Measurements from ENCODE around the gene SLC32A1.
A peak's percentile ranks its signal among the peaks of the same experiment; 100 is the strongest.

Gene SLC32A1, protein sequence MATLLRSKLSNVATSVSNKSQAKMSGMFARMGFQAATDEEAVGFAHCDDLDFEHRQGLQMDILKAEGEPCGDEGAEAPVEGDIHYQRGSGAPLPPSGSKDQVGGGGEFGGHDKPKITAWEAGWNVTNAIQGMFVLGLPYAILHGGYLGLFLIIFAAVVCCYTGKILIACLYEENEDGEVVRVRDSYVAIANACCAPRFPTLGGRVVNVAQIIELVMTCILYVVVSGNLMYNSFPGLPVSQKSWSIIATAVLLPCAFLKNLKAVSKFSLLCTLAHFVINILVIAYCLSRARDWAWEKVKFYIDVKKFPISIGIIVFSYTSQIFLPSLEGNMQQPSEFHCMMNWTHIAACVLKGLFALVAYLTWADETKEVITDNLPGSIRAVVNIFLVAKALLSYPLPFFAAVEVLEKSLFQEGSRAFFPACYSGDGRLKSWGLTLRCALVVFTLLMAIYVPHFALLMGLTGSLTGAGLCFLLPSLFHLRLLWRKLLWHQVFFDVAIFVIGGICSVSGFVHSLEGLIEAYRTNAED

DNA sequence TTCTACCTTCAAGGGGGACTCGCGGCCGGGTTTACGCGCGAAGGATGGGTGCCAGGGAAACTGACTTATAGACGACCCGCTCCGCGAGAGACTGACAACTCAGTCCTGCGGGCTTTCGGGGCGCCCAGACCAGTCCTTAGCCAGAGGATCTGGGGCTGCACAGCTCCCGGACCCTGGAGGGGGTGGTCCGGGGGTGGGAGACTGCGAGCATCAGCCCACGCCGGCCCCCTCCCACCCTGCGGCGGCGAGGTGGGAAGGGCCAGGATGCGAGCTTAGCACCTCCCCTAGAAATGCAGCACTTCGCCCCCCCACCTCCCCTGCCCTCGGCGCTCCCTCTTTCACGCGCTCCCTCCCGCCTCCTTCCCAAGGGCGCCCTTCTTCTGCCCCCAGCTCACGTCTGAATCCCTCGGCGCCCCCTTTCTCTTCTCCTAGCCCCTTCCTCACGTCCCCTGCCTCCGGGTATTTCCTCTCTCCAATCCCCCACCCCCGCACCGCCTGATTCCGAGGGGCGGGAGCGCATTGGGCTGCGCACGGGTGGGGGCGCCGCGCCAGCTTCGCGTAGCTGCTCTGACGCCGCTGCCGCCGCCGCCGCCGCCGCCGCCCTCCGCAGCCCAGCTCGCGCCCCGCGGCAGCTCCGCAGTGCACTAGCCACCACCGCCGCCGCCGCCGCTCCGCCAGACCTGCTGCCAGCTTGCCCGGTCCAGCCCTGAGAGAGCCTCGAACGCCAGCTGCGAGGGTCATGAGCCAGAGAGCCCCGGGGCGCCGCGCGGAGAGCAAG lies at the start of gene SLC32A1:
Gene SLC32A1 (plus strand): TSS at position 639 of the 778 bp plus-strand sequence. CDS start 239 bp downstream, outside the sequence.
- no peak for DNase-seq

DNA sequence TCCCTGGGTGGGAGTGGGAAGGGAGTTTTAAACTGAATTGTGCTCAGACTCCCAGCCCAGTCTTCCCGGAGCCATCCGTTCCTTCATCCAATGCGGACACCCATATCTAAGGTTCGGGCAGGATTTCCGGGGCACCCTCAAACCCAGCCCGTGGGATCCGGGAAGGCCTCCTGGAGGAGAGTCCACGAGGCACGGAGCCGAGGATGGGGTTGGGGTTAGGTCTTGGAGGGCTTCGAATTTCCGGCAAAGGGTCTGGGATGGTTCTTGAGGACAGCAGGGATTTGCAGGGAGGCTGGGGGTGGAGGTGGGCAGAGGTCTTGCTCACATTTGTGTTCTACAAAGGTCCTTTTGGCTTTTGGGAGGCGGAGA lies 49.5 kb upstream of the SLC32A1 start:
- DNase-seq = no peak

DNA sequence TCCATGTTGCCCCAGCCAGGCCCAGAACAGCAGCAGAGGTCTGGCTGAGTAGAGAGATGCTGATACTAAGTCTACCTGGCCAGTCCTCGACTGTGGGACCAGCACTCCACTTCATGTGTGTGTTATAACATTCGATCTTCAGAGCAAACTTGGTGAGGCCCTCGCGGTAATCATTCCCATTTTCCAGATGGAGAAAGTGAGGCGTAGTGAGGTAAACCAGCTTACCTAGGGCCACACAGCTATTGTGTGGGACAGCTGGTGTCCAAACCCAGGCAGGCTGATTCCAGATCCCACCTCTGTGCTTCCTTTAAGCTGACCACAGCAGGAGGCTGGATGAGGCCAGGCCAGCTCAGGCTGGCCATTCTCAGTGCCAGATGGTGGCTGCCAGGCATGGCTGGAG lies 47.7 kb upstream of the SLC32A1 start:
- no peak for DNase-seq

DNA sequence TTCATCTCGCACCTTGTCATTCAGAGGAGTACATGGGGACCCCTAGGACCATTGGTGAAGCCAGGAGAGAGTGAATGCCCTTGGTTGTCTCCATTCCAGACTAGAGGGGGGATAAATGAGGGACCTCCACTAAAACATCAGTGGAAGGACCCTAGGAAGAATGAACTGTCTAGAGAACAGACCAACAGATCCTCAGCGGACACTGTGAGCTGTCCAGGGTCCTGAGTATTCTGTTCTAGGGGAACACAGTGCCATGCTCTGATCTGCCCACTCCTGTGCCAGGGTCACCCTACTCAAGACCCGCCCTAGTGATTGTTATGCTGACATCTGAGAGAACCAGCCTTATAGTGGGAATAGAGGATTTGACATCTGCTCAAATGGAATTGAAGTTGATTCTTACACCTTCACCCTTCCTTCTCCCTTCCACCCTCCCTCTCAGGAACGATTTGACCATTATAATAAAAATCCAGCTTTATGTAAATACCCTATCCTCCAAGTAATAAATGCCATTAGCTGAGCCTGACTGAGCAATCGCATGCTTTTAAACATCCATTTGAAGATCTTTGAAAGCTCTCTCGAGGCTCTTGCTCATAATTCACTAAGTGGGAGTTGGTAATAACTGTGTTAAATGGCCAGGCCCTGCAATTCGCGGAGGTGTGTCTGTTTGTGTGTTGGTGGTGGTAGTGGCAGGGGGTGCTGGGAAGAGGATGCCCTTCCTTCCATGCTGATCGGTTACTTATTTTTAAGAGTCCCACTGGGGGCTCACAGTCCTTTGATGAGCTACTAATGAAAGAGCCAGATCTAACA lies 43.6 kb upstream of the SLC32A1 start:
- DNase-seq = peak; percentile 78

DNA sequence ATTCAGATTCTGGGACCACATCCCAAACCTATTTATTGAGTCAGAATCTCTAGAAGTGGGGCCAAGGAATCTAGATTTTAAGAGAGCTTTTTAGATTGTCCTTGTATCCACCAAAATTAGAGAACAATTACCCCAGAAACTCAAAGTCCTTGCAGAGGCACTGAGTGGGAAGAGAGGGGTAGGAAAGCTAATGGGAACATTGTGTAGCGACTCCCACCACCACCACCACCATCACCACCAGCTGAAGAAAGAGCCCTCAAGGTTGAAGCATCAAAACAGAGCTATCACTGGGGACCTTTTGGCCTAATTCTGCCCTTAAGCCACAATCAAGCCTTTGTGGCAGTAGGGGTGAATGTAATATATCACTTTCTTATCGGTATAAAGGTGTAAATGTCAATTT lies 39.0 kb upstream of the SLC32A1 start:
- DNase-seq = no peak

DNA sequence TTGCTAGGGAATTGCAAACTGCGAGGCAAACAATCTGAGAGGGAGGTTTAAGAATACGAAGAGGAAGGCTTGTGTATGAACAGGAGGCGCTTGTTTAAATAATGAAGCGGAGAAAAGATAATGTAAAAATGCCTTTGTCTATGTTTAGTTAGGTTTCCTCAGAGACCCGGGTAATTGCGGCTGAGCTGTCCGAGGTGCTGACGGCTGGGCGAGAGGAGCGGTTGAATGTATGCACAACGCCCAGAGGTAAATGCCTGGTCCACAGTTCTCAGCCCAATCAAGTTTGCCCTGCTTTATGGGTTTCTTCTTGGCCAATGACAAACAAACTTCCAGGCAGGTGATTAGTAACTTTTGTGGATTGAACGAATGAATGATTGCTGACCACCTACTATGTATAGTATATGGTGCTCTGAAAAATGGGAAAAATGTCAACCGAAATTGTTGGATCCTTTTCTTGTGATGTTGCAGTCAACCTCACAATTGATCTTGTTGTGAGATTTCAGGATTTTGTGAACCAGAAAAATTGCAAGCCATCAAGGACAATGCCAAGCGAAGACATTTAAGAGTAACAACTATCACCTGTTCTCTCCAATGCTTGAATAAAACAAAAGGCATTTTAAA lies 38.3 kb upstream of the SLC32A1 start:
- DNase-seq = peak; percentile 81

DNA sequence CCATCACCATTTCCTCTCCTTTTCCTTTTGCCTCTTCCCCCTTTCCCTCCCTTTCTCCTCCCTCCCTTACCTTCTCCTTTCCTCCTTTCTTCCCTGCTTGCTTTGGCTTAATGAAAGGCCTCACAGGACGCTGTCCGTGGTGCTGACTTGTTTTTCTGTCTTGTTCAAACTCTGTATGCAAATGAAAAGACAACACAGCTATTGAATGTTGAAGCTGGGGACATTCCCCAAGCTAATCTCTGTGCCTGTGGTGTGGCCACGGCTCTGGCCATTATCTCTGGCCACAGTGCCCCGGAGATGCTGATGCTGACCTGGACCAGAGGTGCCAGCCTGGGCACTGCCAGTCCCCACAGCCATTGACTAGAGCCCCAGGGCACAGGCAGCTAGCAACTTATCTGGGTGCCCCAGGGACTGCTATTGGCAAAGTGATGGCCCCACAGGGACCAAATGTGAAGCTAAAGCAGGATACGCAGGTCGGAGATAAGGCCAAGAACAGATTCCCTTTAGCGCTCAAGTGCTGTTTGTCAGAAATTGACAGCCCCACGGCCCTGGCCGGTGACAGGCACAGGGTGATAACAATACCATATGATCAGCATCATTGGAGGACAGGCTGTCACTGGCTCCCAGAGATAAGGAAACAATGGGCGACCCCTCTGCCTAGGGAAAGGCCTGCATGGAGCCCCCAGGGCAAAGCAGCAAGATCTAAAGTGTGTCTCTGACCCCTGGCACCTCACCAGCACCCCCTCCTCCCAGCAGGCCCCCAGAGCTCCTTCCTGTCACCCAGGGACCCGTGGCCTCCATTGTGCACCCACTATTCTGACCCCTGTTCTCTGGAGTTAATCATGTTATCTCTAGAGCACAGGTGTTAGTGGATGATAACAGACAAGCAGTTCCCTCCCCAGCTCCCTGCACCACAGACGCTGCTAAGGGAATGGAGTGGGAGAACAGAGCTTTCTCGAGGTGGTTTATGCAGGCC lies 31.6 kb upstream of the SLC32A1 start:
- peak; percentile 84 for DNase-seq

DNA sequence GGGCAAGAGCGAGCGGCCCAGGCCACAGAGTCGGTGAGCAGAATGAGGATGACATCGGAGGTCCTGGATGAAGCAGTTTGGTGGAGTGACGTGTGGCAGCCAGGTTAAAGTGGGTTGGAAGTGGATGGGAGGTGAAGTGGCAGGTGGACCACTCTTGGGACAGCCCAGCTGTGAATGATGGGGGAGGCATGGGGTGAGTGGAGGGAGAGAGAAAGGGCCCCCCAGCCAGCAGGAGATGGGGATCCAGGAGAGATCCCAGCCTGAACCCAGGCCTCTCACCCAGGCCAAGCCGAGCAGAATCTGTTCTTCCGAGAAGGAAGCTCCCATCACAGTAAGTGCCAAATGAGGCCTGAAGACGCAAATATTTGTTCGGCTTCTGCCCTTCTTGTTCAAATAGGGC lies 27.0 kb upstream of the SLC32A1 start:
- DNase-seq = no peak

DNA sequence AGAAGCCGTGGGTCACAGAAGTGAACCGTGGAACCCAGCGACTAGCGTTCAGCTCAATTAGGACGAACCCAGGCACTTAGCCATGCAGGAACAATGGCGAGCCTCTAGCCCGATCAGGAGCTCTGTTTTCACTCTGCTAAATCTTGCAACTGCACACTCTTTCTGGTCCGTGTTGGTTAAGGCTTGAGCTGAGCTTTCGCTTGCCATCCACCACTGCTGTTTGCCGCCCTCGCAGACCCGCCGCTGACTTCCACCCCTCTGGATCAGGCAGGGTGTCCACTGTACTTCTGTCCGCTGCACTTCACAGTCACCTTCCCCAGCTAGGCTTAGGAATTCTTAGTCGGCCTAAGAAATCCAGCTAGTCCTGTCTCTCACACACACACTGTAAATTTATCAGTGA lies 25.7 kb upstream of the SLC32A1 start:
- no peak for DNase-seq

DNA sequence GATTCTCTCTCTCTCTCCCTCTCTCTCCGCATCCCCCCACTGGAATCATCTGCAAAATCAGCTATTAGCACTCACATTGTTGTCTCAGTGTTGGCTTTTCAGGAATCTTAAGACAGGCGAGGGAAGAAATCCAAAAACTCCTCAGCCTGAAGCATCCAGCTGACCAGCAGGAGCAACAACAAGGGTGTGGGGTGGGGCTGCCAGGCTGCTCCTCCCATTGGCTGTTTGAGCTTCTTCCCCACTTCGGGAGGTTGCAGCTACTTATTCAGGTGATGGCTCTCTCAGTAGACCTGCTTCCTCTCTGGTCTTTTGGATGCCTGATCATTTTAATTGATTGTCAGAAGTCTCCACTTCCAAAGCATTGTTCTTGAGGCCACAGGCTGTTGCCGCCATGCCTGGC lies 24.1 kb upstream of the SLC32A1 start:
- no peak for DNase-seq

DNA sequence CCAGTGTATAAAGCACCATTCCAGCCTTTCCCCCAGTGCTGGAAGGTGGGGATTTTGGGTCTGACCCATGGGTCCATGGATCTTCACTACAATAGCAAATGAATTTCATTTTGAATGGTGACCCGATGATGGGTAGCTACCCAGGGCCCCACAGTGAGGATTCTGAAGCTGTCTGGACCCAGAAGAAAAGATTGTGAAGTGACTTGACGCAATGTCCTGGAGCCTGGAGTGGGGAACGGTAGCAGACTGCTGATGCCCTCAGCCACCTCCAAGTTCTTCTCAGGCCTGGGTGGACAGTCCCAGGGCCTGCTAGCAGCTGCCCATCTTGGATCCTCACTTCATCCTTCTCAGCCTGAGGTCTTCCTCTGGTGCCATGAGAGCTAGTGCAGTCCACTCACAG lies 23.4 kb upstream of the SLC32A1 start:
- DNase-seq = no peak

DNA sequence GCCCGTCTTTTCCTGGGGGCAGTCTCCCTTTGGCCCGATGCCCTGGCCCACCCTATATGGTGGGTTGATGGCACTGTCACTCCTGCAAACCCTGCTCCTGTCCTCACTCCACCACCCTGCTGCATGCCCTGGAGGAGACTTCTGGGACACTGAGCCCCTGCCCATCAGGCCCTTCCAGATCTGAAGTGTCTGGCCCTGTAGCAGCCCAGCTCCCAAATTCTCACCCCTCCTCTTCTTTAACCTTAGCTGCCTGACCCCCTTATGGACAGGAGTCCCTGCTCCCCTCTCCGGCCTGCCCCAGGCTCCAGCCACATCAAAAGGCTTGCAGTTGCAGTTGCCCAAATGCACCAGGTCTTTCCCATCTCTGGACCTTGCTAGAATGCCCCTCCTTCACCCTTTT lies 20.8 kb upstream of the SLC32A1 start:
- no peak for DNase-seq

DNA sequence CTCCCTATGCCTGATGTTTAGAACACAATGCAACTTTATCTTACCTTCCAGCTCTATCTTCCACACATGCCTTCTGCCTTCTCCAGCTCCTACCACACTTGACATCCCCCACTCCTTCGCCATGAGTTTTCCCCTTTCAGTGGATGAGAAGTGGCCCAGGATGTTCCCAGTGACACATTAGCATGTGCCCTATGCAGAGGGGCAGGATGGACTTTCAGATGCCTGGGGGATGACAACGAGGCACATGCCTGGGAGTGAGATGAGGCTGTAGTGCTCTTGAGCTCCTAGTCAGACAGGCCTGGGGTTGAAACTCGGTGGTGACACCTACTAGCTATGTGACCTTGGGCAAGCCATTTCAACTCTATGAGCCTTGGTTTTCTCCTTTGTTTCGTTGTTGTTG lies 20.1 kb upstream of the SLC32A1 start:
- DNase-seq = no peak

DNA sequence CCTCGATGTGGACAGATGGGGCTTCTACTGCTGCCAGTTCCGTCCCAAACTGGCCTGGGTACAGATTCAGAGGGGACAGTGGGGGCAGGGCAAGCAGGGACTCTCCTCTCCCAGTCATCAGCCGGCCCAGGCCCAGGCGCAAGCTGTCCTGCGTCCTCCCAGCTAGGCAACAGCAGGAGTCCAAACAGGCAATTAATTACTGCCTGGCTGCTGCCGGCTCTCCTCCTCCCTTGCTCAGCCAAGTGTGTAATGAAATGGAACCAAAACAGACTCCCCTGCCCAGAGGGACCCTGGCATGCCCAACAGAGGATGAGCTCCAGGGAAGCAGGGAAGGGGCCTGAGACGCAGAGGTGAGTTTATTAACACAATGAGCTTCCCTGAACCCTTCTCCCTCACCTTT lies 17.8 kb upstream of the SLC32A1 start:
- no peak for DNase-seq

DNA sequence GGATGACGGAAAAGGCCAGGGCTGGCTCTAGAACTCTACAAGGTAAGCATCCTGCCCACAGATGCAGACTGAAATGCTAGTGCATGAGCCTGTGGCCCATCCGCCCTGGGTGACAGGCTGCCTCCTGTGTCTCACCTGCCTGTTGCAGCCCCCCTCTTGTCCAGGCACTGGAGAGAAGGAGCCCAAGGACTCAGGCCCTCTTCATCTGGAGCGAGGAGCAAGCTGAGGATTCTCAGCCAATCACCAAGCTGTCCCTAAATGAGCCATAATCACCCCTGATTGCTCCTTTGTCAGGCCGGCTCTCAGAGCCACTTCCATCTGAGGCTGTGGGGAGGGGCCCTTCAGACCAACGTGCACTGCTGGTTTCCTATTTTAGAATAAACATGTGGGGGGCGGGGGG lies 10.0 kb upstream of the SLC32A1 start:
- no peak for DNase-seq

DNA sequence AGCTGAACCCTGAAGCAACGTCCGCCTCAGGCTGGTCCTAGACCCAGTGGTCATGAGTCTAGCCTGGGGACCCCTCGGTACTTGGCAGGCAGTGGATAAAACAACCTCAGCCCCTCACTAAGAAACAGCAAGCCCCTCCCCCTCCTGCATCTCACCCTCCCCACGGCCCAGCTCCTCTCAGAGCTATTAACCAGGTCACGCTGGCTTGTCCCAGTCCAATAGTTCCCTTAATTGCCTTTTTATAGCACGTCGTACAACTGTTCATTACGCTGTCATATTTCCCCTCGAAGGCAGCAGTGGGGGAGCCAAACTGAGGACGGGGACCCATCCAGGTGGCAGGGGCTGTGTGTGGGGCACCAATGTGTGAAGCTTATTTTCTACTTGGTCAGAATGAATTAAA lies 8.6 kb upstream of the SLC32A1 start:
- DNase-seq = no peak

DNA sequence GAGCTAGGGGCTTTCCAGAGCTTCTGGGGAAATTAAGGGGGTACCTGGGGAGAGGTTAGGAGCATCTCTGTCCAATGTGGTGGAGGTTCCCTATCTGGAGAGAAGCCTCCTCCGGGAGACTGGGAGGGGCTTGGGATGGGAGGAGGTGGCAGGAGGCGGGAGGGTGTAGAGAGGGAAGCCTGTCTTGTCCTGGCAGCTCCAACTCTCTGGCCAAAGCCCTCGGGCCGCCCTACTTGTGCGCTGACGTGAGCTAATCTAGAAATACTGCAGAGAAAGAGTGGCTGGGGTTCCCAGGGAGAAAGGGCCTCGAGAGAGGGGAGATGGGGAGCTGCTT lies 1.6 kb upstream of the SLC32A1 start:
- no peak for DNase-seq

DNA sequence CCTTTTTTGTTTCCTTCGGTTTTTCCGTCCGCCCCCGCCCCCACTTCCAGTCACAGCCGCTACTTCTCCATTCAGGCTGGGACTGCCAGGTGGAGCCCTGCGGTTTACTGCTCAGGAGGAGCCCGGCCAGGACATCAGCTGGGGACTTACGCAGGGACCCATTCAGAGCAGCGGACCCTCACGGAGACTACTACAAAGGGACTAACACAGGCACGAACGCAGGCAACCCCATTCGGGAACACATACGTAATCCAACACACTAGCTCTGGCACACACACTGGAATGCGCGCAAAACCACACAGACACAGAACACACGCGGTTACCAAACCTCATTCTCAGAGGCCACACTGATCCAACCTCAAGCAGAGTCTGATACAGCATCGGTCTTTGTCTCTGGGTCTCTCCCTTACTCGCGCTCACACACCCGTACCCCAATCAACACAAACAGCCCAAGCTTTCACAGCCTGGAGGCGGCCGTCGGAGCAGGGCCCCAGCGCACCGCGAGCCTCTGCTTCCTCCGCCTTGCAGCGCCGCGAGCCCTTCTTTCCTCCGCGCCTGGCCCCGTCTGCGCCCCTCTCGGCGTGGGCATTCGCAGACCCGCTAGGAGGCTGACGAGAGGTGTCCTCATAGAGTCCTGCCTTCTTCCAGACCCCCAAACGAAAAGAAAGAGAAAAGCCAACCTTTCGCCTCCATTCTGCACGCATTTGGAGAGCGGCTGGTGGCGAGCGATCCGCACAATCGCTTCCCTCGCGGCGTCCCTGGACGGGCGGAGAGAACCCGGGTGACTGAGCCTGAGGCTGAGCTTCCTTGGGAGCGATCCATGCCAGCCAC lies 1.1 kb upstream of the SLC32A1 start:
- peak; percentile 24 for DNase-seq

DNA sequence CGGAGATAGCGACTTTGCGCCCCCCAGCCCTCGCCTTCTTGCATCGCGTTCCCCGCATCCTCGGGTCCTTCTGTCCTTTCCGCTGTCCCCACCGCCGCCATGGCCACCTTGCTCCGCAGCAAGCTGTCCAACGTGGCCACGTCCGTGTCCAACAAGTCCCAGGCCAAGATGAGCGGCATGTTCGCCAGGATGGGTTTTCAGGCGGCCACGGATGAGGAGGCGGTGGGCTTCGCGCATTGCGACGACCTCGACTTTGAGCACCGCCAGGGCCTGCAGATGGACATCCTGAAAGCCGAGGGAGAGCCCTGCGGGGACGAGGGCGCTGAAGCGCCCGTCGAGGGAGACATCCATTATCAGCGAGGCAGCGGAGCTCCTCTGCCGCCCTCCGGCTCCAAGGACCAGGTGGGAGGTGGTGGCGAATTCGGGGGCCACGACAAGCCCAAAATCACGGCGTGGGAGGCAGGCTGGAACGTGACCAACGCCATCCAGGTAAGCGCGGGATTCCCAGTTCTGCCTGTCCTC lies 401 bp downstream of the SLC32A1 start:
- DNase-seq = no peak

DNA sequence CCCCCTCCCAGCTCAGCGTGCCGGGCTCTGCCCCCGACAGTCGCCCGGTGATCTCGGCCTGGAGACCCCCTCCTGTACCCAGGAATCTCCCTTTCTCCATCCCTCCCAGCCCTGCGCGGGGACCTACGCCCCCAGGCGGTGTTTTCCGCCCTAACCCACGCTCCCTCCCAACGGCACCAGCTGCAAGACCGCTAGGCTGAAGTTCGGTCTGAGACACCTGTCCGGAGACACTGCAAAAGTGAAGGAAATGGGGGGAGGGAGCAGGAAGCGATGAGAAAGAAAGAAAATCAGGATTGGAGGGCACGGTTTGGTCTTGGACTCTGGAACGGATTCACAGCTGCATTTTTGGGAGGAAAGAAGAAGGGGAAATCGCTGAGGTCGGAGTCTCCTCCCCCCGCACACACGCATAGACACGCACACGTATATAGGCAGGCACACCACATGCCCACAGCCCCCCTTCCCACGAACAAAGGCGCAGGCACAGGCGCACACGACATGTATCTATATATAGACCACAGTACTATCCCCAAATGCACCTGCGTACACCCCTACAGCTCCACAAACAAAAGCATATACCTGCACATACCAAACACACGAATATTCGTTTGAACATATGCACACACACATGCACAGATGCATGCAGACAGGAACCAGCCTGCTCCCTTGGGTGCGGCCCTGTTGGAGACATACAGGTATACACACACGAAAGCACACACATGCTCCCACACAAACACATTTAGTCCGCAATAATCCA lies 1.0 kb downstream of the SLC32A1 start:
- no peak for DNase-seq

Data from hematopoietic multipotent progenitor cell treated with erythropoietin and hydrocortisone succinate and interleukin-3 and kit ligand, for 4 days (in vitro differentiated cells).